Thyroid gland (tissue), 4 donors: ENCODE measurements around the gene ETNK2. TPM values are rescaled to one million over a fixed set of nuclear protein-coding genes. Genes with fewer than 3 reads are reported as not detected.

Experiments
- DNase-seq, 2 donors: peaks; one replicate each; pipeline ENCODE4 v3.0.0-alpha.2; 2019
- H3K27ac ChIP-seq, 3 donors: fragments of 200-600 bp; sonication (generic); 1 replicate in 2 of 3; 2 replicates in 1 of 3; pipeline ENCODE4 v1.5.1; 2016 to 2019; ENCODE audit warnings: mild to moderate bottlenecking in 1 of 3, moderate library complexity in 1 of 3
- H3K27me3 ChIP-seq: fragments of 200-600 bp; sonication (generic); one replicate; pipeline ENCODE4 v1.5.1; 2019
- H3K36me3 ChIP-seq, 2 donors: fragments of 200-600 bp; sonication (generic); one replicate each; pipeline ENCODE4 v1.5.1; 2016 to 2019
- H3K4me1 ChIP-seq, 2 donors: fragments of 200-600 bp; sonication (generic); one replicate each; pipeline ENCODE4 v1.5.1; 2017 to 2019
- H3K4me3 ChIP-seq, 3 donors: fragments of 200-600 bp; sonication (generic); replicated peaks in 1 of 3; 1 replicate in 2 of 3; 2 replicates in 1 of 3; pipeline ENCODE4 v1.5.1; 2016; ENCODE audit warnings: mild to moderate bottlenecking in 1 of 3
- H3K9me3 ChIP-seq: fragments of 200-600 bp; sonication (generic); one replicate; pipeline ENCODE4 v1.5.1; 2017
- POLR2A ChIP-seq, 2 donors: fragments of 450-650 bp; IDR thresholded peaks; one replicate each; pipeline ENCODE4 v1.6.1; 2017; ENCODE audit warnings: antibody characterized with exemption in 2 of 2, mild to moderate bottlenecking in 2 of 2, moderate library complexity in 1 of 2
- WGBS, 2 donors: methylation state at CpG; one replicate each; pipeline ENCODE4 v1.1.5; 2017; 5-methylcytosine and 5-hydroxymethylcytosine counted together
- intact Hi-C: fragments of 100-400 bp; cut with DNase I; formaldehyde crosslinking; loops from one replicate; pipeline ENCODE4 v1.15.1; 2023
- total RNA-seq, 4 donors: library from RNA; depleted of rRNA; stranded (reverse); fragments of >200 nt; gene quantifications; one replicate each; pipeline ENCODE4 v1.2.3, GENCODE V29; 2016
- TF ChIP-seq, protein P1 (sequence below), 6 experiments: fragments of 200-600 bp in 3 of 6; fragments of 450-650 bp in 3 of 6; sonication (generic) in 3 of 6; IDR thresholded peaks; one replicate each; pipeline ENCODE4 v1.5.1; 2016 to 2019; ENCODE audit warnings: antibody characterized with exemption in 6 of 6, mild to moderate bottlenecking in 2 of 6, inconsistent platforms in 1 of 6, moderate library complexity in 1 of 6

The ETNK2 gene
- total RNA-seq, 4 donors from 2014 or later: 16.1 to 22.5 (median 21.0) TPM

DNA sequence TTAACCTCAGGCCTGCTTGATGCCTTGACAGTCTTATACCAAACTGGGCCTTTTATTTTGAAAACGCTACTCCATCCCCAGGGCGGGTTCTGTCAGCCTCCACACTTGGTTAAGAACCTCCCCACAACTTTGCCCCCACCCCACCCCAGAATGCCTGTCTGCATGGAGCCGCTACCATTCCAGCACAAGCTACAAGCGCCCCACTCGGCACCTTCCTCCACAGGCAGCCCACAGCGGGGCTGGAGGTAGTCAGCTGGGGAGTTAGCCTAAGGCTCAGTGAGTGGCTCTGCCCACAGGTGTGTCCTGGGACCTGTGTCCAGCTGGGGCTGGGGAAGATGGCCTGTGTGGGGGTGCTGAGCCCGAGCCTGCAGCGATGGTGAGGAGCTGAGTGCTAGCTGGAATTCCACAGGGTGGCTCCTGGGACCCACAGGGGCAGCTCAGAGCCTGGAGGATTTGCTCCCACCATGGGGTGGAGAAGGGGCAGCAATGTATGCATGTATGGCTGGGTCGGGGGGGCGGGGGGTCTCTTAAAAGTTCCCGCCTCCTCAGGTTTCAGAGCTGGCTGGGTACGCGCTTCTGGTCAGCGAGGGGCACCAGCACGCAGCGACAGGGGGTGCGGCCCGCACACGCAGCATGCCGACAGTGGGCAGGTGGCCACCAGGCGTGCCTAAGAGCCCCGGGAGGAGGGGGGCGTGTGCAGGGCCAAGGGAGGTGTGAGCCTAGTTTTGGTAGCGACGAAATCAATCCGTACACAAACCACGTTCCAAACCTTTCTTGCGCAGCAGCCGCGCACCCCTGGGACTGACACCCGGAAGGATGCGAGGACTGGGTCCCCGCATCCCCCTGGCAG, 917 bp downstream of the ETNK2 start:
- no peaks in the 10 kb centered on the region for H3K36me3 ChIP-seq
- H3K27ac ChIP-seq: peak overlapping the region in 2 of 3 donors; percentile 35 to 54
- H3K9me3 ChIP-seq: no peaks in the 10 kb centered on the region
- WGBS, 2 donors: 23 to 29% methylated on average over 18 to 25 of the region's 33 CpGs
- H3K4me1 ChIP-seq: peaks cover 13 to 20% of the 10 kb centered on the region in 2 donors
- TF ChIP-seq POLR2A (IDR thresholded peaks at IDR 0.05): no peak
- TF ChIP-seq, protein P1, sequence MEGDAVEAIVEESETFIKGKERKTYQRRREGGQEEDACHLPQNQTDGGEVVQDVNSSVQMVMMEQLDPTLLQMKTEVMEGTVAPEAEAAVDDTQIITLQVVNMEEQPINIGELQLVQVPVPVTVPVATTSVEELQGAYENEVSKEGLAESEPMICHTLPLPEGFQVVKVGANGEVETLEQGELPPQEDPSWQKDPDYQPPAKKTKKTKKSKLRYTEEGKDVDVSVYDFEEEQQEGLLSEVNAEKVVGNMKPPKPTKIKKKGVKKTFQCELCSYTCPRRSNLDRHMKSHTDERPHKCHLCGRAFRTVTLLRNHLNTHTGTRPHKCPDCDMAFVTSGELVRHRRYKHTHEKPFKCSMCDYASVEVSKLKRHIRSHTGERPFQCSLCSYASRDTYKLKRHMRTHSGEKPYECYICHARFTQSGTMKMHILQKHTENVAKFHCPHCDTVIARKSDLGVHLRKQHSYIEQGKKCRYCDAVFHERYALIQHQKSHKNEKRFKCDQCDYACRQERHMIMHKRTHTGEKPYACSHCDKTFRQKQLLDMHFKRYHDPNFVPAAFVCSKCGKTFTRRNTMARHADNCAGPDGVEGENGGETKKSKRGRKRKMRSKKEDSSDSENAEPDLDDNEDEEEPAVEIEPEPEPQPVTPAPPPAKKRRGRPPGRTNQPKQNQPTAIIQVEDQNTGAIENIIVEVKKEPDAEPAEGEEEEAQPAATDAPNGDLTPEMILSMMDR (IDR thresholded peaks at IDR 0.05): no peak
- H3K4me3 ChIP-seq: peak overlapping the region; percentile 64 to 91 (median 86)
- intact Hi-C loops: no loop called here
- DNase-seq: peak; percentile 49
- no peaks in the 10 kb centered on the region for H3K27me3 ChIP-seq

DNA sequence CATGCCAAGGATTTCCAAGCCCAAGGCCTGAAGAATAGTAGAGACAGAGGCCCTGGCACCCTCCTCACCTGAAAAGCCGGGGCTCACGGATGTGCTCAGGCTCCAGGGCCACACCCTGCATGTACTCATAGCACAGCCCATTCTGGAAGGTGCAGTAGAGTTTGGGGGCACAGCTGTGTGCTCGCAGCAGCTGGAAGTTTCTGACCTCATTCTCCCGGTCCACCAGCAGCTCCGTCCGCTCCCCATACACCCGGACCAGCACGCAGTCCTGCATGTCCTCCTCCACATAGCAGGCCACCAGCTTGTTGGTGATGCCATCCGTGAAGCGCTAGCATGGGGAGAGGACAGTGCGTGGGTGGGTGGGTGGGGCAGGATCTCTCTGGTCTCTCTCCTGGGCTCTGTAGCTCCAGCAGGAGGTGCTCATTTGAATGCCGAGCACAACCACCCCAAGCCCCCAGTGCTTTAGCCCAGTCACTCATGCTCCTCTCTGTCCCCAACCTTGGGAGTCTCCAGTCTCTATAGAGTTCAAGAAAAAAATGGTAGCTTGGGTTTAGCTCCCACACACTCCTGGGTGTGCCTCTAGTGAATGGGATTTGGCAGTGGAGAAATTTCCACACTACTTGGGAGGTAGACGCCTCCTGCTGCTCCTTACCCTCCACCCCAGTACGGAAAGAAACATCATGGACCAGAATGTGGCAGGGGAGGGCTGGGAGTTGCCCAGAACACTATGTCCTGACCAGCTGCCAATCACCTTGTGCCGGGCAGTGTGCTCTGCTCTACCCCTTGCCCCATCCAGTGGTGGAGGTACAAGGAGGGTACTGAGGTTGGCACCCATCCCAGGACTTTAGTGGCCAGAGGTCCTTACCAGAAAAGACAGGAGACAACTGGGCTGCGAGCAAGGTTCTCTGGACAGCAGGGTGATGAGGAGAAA, 1.9 kb downstream of the ETNK2 start:
- H3K9me3 ChIP-seq: no peaks in the 10 kb centered on the region
- H3K27me3 ChIP-seq: no peaks in the 10 kb centered on the region
- H3K4me1 ChIP-seq: peaks cover 13 to 20% of the 10 kb centered on the region in 2 donors
- peak; percentile 39 to 54 for DNase-seq
- H3K4me3 ChIP-seq: no peak overlapping the region
- no peaks in the 10 kb centered on the region for H3K36me3 ChIP-seq
- WGBS, 2 donors: 83 to 92% methylated on average over 6 to 16 of the region's 16 CpGs
- H3K27ac ChIP-seq: peak overlapping the region in 1 of 3 donors; percentile 35
- TF ChIP-seq POLR2A (IDR thresholded peaks at IDR 0.05): no peak
- TF ChIP-seq, protein P1 (IDR thresholded peaks at IDR 0.05): no peak
- intact Hi-C loops: loop anchor here (10.0 kb wide), 1 partner anchor 355 kb away; the partner anchor contains the start of genes ZBED6 and ZC3H11A

GRCh38 chr1:204149107-204149506, 2.7 kb downstream of the ETNK2 start:
- Histone ChIP-seq H3K4me3 (no peak overlapping the region), H3K27me3 (no peaks in the 10 kb centered on the region), H3K27ac (no peak overlapping the region), H3K36me3 (no peaks in the 10 kb centered on the region), H3K9me3 (no peaks in the 10 kb centered on the region), H3K4me1 (peaks cover 13 to 20% of the 10 kb centered on the region in 2 donors)
- intact Hi-C loops: loop anchor here (10.0 kb wide), 1 partner anchor 354 kb away; the partner anchor contains the start of genes ZBED6 and ZC3H11A
- no peak for DNase-seq
- WGBS, 2 donors: 76 to 87% methylated on average over 2 of the region's 2 CpGs
- no peak for TF ChIP-seq POLR2A (IDR thresholded peaks at IDR 0.05)
- TF ChIP-seq, protein P1 (IDR thresholded peaks at IDR 0.05): no peak

DNA sequence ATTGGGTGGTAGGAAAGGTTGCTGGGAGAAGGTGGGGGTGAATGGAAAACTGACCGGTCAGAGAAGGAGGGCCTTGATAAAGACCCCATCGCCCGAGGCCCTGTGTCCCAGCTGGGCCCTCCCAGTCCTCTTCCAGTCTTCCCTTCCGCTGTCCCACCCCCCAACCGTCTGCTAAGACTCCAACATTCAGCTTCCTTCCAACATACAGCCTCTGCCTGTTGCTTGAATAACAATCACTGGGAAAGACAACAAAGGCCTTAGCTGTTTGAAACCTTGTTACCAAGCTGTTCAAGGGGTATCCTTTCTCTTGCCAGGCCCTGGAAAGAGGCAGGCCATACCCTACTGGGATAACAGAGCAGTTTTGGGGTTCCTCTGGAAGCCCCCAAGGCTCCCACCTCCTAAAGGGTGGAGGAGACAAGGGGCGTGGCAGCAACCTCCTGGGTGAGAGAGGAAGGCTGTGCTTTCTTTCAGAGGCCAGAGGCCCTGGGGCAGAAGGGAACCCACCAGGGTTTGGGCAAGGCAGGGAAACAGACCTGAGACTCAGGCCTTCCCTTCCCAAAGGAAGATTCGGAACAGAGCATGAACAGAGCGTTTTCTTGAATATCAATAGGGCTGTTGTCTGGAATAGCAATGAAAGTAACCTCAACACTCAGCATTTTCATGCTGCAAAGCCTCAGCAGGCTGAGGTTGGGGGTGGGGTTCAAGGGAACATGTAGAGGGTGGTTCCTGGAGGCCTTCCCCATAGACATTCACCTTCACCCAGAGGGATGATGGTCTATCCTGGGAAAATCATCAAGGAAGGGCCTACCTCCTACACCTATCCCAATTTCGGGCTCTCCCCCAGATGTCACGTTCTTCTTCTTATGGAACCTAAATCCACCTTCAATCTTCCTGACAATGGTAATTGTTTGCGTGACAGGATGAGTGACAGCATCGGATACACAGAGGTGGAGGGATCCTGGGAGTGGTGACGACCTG, 4.1 kb downstream of the ETNK2 start:
- H3K4me3 ChIP-seq: no peak overlapping the region
- no peak overlapping the region for H3K27ac ChIP-seq
- H3K4me1 ChIP-seq: peaks cover 12 to 19% of the 10 kb centered on the region in 2 donors
- no peaks in the 10 kb centered on the region for H3K9me3 ChIP-seq
- no peaks in the 10 kb centered on the region for H3K36me3 ChIP-seq
- 85 to 91% methylated on average over 13 of the region's 13 CpGs for WGBS, 2 donors
- intact Hi-C loops: loop anchor here (10.0 kb wide), 1 partner anchor 353 kb away; the partner anchor contains the start of genes ZBED6 and ZC3H11A
- H3K27me3 ChIP-seq: no peaks in the 10 kb centered on the region
- TF ChIP-seq, protein P1 (IDR thresholded peaks at IDR 0.05): no peak
- no peak for TF ChIP-seq POLR2A (IDR thresholded peaks at IDR 0.05)
- DNase-seq: no peak
